ENCODE data around the gene HYCC2.

DNA sequence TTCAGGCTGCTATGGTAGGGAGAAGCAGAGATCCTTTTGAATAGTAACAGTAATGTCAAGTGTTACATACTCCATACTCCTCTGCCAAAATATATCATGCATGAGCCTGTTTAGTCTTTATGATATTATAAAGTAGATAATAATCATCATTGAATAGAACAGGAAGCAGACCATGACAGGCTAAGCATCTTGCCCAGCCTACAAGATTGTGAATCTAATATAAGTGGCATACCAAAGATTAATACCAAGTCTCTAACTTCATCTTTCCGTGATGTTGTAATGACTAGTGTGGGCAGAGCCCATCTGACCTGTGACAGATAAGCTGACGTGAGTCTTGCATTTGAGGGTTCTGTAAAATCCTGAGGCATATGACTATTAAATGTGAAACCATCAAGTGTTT, 13.4 kb upstream of the HYCC2 start:
- TF ChIP-seq, protein P1, sequence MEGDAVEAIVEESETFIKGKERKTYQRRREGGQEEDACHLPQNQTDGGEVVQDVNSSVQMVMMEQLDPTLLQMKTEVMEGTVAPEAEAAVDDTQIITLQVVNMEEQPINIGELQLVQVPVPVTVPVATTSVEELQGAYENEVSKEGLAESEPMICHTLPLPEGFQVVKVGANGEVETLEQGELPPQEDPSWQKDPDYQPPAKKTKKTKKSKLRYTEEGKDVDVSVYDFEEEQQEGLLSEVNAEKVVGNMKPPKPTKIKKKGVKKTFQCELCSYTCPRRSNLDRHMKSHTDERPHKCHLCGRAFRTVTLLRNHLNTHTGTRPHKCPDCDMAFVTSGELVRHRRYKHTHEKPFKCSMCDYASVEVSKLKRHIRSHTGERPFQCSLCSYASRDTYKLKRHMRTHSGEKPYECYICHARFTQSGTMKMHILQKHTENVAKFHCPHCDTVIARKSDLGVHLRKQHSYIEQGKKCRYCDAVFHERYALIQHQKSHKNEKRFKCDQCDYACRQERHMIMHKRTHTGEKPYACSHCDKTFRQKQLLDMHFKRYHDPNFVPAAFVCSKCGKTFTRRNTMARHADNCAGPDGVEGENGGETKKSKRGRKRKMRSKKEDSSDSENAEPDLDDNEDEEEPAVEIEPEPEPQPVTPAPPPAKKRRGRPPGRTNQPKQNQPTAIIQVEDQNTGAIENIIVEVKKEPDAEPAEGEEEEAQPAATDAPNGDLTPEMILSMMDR (IDR thresholded peaks at IDR 0.05): no peak
- TF ChIP-seq POLR2AphosphoS5 (IDR thresholded peaks at IDR 0.05) (no peak), POLR2A (IDR thresholded peaks at IDR 0.05) (no peak)

Measured in prostate gland (tissue), 2 donors.